ENCODE measurements around the gene C16orf86.

C16orf86 gene

DNA sequence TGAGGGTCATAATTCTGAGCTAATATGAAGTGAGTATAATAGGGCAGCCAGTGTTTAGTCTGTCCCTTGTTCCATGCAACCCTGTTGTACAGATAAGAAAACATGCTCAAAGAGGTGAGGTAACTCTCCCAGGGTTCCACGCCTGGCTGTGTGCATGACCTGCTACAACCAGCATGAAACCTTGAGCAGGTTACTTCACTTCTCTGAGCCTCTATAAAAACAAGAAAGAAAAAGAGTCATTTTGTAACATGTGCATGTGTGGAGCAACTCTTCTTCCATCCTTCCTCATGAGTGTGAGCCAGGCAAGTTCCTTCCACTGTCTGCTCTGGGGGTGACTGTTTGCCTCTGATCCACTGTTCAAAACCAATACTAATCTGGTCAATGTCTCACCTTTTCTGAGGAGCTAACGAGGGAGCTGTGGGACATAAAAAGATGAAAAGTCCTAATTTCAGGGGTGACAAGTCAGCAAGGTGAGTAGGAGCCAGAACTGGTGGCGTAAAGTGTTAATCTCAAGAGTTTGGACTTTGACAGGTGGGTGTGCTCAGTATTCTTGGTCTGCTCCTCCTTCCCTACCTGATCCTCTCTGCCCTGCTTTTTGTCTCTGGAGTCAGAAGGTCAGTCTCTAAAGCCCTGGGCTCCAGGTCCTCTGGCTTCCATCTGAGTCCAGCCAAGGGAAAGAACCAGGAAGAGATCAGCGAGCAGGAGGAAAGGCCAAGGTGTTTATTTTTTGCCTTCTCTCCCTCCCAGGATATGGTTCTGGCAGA, 31.0 kb downstream of the C16orf86 start:
- no peak for DNase-seq

GRCh38 chr16:67699265-67699664, 32.7 kb downstream of the C16orf86 start:
- DNase-seq, result no peak

DNA sequence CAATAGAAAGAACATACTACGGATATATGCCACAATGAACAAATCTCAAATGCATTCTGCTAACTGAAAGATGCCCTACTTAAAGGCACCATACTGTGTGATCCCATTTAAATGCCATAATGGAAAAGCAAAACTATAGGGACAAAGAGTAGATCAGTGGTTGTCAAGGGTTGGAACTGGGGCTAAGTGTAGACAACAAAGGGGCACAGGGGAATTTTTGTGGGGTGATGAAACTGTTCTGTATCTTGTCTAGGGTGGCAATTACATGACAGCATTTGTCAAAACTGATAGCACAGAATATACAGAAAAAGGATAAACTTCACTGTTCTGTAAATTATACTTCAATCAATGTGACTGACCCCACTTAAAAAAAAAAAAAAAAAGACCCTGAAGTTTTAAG, 34.8 kb downstream of the C16orf86 start:
- no peak for DNase-seq

- DNase-seq, result no peak
Measured at GRCh38 chr16:67702130-67702529, 35.5 kb downstream of the C16orf86 start.

- DNase-seq, result no peak
Measured at GRCh38 chr16:67703626-67704025, 37.0 kb downstream of the C16orf86 start.

GRCh38 chr16:67704110-67704509, 37.5 kb downstream of the C16orf86 start:
- DNase-seq, result no peak

DNA sequence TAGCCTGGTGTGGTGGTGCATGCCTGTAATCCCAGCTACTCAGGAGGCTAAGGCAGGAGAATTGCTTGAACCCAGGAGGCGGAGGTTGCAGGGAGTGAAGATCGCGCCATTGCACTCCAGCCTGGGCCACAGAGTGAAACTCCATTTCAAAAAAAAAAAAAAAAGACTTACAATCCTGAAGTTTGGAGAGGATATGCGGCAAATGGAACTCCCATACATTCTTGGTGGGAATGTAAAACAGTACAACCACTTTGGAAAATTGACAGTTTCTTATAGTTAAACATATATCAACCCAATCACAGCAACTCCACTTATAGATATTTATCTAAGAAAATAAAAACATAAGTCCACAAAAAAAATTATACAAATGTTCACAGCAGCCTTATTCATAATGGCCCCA, 40.6 kb downstream of the C16orf86 start:
- no peak for DNase-seq

GRCh38 chr16:67707790-67708189, 41.2 kb downstream of the C16orf86 start:
- no peak for DNase-seq

GRCh38 chr16:67708368-67708771, 41.8 kb downstream of the C16orf86 start:
- no peak for DNase-seq

DNA sequence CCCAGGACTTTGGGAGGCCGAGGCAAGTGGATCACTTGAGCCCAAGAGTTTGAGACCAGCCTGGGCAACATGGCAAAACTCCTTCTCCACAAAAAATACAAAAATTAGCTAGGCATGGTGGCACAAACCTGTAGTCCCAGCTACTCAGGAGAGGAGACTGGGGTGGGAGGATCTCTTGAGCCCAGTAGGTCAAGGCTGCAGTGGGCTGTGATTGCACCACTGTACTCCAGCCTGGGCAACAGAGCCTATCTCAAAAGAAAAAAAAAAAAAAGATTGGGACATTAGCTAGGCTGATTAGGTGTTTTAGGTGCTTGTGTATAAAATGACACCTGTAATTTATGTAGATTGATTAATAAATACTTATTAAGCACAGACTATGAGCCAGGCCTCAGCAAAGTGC, 42.4 kb downstream of the C16orf86 start:
- DNase-seq, result no peak

DNA sequence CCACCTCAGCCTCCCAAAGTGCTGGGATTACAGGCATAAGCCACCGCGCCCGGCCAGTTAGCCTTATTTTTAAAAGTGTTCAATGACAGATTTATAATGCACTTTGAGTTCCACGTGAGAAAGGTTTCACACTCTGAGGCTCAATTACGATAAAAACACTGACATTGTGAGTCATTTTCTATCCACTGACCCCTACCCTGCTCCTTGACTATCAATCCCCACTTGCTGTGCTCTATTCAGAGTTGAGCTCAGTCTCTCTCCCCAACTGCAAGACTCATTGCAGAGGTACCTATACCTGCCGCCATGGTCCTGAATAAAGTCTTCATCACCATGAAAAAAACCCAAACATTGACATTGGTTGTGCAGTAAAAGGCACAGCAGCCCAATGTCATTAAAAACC, 44.0 kb downstream of the C16orf86 start:
- no peak for DNase-seq

- no peak for DNase-seq
Measured at GRCh38 chr16:67713647-67714273, 47.1 kb downstream of the C16orf86 start.

- DNase-seq, result no peak
Measured at GRCh38 chr16:67714522-67714921, 47.9 kb downstream of the C16orf86 start.

GRCh38 chr16:67716097-67716496, 49.5 kb downstream of the C16orf86 start:
- DNase-seq, result no peak

Data from C1 segment of cervical spinal cord (tissue), 14 donors.